SH-SY5Y (cell line): ENCODE measurements around the gene NME4.

Experiments
- GATA2 ChIP-seq: IDR thresholded peaks from 2 replicates; pipeline ENCODE4 v1.6.1; 2011; ENCODE audit warnings: mild to moderate bottlenecking, low read depth, low read length
- GATA3 ChIP-seq: IDR thresholded peaks from 2 replicates; pipeline ENCODE4 v1.6.1; 2011; ENCODE audit warnings: low read depth, mild to moderate bottlenecking, low read length, moderate library complexity

DNA sequence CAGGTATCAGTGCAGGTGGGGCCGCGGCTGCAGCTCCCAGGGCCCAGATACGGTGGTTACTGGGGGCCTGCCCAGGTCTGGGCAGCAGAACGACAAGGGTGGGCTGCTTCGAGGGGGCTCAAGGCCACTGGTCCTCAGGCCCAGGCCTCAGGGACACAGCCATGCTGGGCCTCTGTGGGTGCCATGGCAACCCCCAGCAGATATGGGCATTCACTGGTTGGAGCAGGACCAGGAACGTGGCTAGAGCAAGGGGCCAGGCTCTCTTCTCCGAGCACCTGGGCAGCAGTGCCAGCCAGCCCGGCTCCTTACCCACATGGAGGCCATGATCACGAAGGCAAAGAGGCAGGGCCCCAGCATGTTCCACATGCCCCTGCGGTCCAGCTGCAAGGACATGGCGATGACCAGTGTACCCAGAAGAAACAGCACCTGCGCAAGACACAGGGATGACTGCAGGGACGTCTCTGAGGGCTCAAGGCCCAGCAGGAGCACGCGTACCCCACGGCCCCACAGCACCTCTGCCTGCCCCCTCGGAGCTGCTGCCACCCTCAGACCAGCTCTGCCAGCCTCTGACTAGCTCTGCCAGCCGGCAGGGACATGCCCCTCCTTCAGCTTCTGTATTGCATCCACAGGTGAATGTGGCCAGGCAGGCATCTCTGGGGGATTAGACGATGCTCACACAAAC, 24.6 kb upstream of the NME4 start:
- TF ChIP-seq GATA3 (no peak), GATA2 (no peak)
